Pancreas (tissue), 10 donors: ENCODE measurements around the gene VSX1. TPM values are rescaled to one million over a fixed set of nuclear protein-coding genes. Genes with fewer than 3 reads are reported as not detected.

ENCODE experiments used
- ATAC-seq, 4 donors: fragments of 200-7000 bp; cut with Tn5 transposase; one replicate each; pipeline versions ENCODE4 v1.8.0 to v1.9.1; 2020; ENCODE audit warnings: mild to moderate bottlenecking in 4 of 4, moderate library complexity in 4 of 4
- DNase-seq, 6 donors: peaks; one replicate each; pipeline ENCODE4 v3.0.0-alpha.2; 2020
- FAIRE-seq: peaks from 2 replicates; lab custom pipeline; 2012; peaks lifted over from hg19 to GRCh38; lab: Jason Lieb, UNC
- H3K27ac ChIP-seq, 4 donors: fragments of 200-600 bp; sonication (generic); 1 replicate in 3 of 4; 2 replicates in 1 of 4; pipeline versions ENCODE4 v1.5.0 to v1.8.0; 2020
- H3K27me3 ChIP-seq, 4 donors: fragments of 200-600 bp; one replicate each; pipeline ENCODE4 v1.8.0; 2021
- H3K36me3 ChIP-seq, 3 donors: fragments of 200-600 bp; sonication (generic) in 1 of 3; one replicate each; pipeline versions ENCODE4 v1.5.0 to v1.8.0; 2020 to 2021
- H3K4me1 ChIP-seq, 3 donors: fragments of 200-600 bp; one replicate each; pipeline ENCODE4 v1.8.0; 2021
- H3K4me3 ChIP-seq, 4 donors: fragments of 200-600 bp; sonication (generic) in 2 of 4; one replicate each; pipeline versions ENCODE4 v1.5.0 to v1.8.0; 2020 to 2021
- H3K9me3 ChIP-seq, 4 donors: fragments of 200-600 bp; one replicate each; pipeline ENCODE4 v1.8.0; 2021
- WGBS, 2 donors: extraction: QIAGEN DNeasy Blood & Tissue Kit; methylation state at CpG; one replicate each; pipeline ENCODE4 v1.1.7; 2013; 5-methylcytosine and 5-hydroxymethylcytosine counted together
- intact Hi-C, 3 donors: fragments of 100-400 bp; cut with DNase I; formaldehyde crosslinking; loops; one replicate each; pipeline versions ENCODE4 v1.11.1 to v1.14.2; 2022
- polyA plus RNA-seq, 2 donors: library from polyadenylated mRNA; stranded (reverse); fragments of 200-250 nt; gene quantifications; one replicate each; pipeline ENCODE4 v1.2.3, GENCODE V29; 2013
- total RNA-seq, 6 donors: library from RNA; stranded (reverse); fragmentation: NEBNext Ultra II Directional in 4 of 6; extraction: Animal tissue kit (Norgen Biotek cat#: 25700) in 4 of 6; gene quantifications; one replicate each; pipeline versions ENCODE4 v1.2.1 to v1.2.4, GENCODE V29; 2021 to 2023
- TF ChIP-seq, protein P1 (sequence below), 4 donors: fragments of 200-600 bp; sonication (generic) in 3 of 4; IDR thresholded peaks; one replicate each; pipeline versions ENCODE4 v1.5.0 to v1.8.0; 2021; ENCODE audit warnings: antibody characterized with exemption in 4 of 4
- donor health status: healthy with polysubstance abuse.
- donor health status: DM: no; HTN: no; CAD: no; lungs with moderate emphysema.
- donor health status: DM: no; HTN: no; CAD: no.
- donor health status: control.
- donor health status: control.
- donor health status: Bipolar disorder and iron deficiency.
- donor health status: DM: yes; HTN: yes; CAD: no.
- donor health status: DM: no; HTN: no; CAD: no.
- donor health status: DM: no; HTN: no; CAD: no.
- donor health status: DM: yes; HTN: yes; CAD: no.

The VSX1 gene
- total and polyA plus RNA-seq, 8 donors: 0.08 to 0.77 (median 0.23) TPM

DNA sequence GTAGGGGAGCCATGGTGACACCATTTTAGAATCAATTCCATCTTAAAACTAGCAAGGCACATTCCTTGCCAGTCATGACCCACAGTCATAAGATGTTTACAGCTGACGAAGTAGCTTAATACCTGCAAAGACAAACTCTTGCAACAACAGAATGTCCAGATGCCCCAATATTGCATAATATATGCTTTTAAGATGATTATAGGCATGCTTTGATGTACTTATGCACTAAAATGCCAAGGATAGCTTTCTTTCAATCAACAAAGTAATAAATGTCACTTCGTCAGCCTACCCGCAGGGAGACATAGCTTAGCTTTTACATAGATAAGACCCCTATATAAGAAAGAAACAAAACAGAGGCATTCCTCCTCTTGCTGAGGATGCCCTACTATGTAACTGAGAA lies 50.7 kb downstream of the VSX1 start:
- Histone ChIP-seq H3K27me3 (no peaks in the 10 kb centered on the region), H3K9me3 (no peaks in the 10 kb centered on the region), H3K36me3 (peaks cover 0 to 23% (median 0%) of the 10 kb centered on the region in 3 donors), H3K4me3 (no peak overlapping the region), H3K27ac (peak overlapping the region in 3 of 4 donors; percentile 0 to 80 (median 48)), H3K4me1 (peaks cover 33 to 40% (median 34%) of the 10 kb centered on the region in 3 donors)
- TF ChIP-seq, protein P1, sequence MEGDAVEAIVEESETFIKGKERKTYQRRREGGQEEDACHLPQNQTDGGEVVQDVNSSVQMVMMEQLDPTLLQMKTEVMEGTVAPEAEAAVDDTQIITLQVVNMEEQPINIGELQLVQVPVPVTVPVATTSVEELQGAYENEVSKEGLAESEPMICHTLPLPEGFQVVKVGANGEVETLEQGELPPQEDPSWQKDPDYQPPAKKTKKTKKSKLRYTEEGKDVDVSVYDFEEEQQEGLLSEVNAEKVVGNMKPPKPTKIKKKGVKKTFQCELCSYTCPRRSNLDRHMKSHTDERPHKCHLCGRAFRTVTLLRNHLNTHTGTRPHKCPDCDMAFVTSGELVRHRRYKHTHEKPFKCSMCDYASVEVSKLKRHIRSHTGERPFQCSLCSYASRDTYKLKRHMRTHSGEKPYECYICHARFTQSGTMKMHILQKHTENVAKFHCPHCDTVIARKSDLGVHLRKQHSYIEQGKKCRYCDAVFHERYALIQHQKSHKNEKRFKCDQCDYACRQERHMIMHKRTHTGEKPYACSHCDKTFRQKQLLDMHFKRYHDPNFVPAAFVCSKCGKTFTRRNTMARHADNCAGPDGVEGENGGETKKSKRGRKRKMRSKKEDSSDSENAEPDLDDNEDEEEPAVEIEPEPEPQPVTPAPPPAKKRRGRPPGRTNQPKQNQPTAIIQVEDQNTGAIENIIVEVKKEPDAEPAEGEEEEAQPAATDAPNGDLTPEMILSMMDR (IDR thresholded peaks at IDR 0.05): no peak
- intact Hi-C loops: no loop called here
- FAIRE-seq: no peak
- DNase-seq: no peak
- WGBS, 2 donors: 79 to 88% methylated on average over 3 of the region's 3 CpGs
- ATAC-seq: no peak

DNA sequence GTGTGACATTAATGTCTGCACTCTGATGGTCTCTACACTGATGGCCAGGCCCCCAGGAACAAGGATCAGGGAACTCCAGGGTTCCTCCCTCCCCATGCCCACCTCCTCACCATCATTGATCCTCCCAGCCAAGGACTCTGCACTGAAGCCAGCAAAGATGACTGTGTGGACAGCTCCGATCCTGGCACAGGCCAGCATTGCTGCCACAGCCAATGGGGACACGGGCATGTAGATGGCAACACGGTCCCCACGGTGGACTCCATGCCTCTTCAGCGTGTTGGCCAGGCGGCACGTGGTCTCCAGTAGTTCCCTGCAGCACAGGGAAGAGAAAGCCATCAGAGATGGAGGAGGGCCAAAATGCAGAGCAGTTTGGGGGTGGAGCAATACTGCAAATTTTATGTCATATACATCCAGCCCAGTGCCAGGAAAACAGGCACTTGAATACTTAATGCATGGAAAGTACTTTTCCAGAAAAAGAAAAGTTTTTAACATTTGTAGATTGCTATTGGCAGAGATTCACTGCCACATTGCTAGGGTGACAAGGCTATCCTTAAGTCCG lies 51.2 kb downstream of the VSX1 start:
- TF ChIP-seq, protein P1 (IDR thresholded peaks at IDR 0.05): no peak
- Histone ChIP-seq H3K27ac (peak overlapping the region in 1 of 4 donors; percentile 0), H3K36me3 (peaks cover 0 to 23% (median 0%) of the 10 kb centered on the region in 3 donors), H3K4me3 (no peak overlapping the region), H3K9me3 (no peaks in the 10 kb centered on the region), H3K27me3 (no peaks in the 10 kb centered on the region), H3K4me1 (peaks cover 28 to 45% (median 33%) of the 10 kb centered on the region in 3 donors)
- intact Hi-C loops: no loop called here
- 84 to 93% methylated on average over 8 of the region's 8 CpGs for WGBS, 2 donors
- no peak for ATAC-seq
- peak in 2 of 6 donors; percentile 11 to 34 for DNase-seq
- no peak for FAIRE-seq

DNA sequence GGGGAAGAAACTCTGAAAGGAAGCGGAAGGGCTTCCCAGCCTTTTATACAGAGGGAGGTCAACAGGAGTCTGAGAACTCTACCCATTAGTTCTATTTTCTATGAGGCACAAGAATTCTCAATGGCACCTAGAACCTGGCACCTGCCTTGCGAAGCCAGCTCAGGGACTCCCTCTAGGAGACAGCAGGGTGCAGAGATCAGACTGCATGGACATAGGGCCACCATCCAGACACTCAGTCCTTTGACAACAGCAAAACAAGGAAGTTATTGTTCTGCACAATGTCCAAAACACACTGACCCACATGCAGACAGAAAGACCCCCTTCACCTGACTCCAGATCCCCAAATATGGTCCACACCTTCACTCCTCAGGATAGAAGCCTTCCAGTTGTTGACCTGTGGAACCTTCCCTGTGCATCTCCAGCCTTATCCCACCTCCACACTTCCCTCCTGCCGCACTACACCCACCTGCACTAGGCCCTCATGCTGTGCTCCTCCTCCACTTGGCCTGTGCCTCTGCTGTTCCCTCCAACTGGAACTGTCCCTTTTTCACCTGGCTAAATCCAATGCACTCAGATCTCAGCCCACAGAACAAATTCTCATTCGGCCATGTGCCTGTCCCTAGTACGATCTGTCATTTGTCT lies 51.8 kb downstream of the VSX1 start:
- intact Hi-C loops: no loop called here
- ATAC-seq: no peak
- peaks cover 0 to 23% (median 0%) of the 10 kb centered on the region in 3 donors for H3K36me3 ChIP-seq
- H3K4me3 ChIP-seq: no peak overlapping the region
- TF ChIP-seq, protein P1 (IDR thresholded peaks at IDR 0.05): no peak
- peaks cover 26 to 51% (median 34%) of the 10 kb centered on the region in 3 donors for H3K4me1 ChIP-seq
- no peaks in the 10 kb centered on the region for H3K9me3 ChIP-seq
- no peaks in the 10 kb centered on the region for H3K27me3 ChIP-seq
- DNase-seq: peak in 2 of 6 donors; percentile 7 to 15
- WGBS, 2 donors: 88 to 89% methylated on average over 5 of the region's 5 CpGs
- no peak overlapping the region for H3K27ac ChIP-seq
- FAIRE-seq: no peak

DNA sequence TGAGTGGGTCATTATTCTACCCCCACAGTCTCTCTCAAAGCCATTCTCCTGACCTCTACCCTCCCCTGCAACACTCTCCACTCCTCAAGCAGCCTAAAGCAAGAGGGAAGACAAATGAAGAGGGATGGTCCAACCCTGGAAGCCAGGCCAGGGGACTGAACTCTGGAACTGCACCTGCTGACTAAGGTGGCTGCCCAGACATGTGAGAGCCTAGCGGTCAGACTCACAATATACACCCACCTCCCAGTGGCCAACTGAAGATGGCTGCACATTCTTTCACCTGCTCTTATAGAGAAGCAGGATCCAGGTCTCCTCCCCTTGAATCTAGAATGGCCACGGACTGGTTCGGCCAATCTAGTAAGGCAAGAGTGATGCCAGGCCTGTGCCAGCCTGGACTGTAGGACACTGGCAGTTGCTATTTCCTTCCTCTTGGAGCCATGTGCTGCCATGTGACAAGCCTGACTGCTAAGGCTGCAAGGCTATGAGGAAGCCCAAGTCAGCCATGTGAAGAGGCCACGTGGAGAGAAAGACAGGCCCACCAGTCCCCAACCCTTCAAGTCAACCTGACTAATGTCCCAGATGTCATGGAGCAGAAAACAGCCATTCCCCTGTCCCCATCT lies 55.8 kb downstream of the VSX1 start:
- TF ChIP-seq, protein P1 (IDR thresholded peaks at IDR 0.05): no peak
- Histone ChIP-seq H3K27ac (peak overlapping the region in 1 of 4 donors; percentile 39), H3K36me3 (peaks cover 0 to 23% (median 2%) of the 10 kb centered on the region in 3 donors), H3K27me3 (no peaks in the 10 kb centered on the region), H3K4me1 (peaks cover 15 to 34% (median 18%) of the 10 kb centered on the region in 3 donors), H3K9me3 (no peaks in the 10 kb centered on the region), H3K4me3 (no peak overlapping the region)
- FAIRE-seq: no peak
- ATAC-seq: peak in 3 of 4 donors; percentile 15 to 25 (median 24)
- intact Hi-C loops: no loop called here
- DNase-seq: peak in 5 of 6 donors; percentile 2 to 38 (median 22)
- WGBS, 2 donors: 87 to 92% methylated on average over 4 of the region's 4 CpGs

Other genes with a start within 250 kb of the VSX1 start
- gene CST7, start 132.9 kb downstream of the VSX1 start, total RNA-seq: 1 to 10 TPM in 1 of 6 donors, under 1 TPM in 2, not detected in 3; 0.44 to 1.2 (median 0.86) TPM
- 1 to 10 TPM in 1 of 2 donors, under 1 TPM in 1; 0.65 to 1.0 TPM for gene CST7, start 132.9 kb downstream of the VSX1 start, polyA plus RNA-seq
- gene APMAP, start 89.4 kb downstream of the VSX1 start, total RNA-seq: 10 to 100 TPM; 20.8 to 39.2 (median 28.4) TPM
- 10 to 100 TPM; 22.9 to 47.8 TPM for gene APMAP, start 89.4 kb downstream of the VSX1 start, polyA plus RNA-seq
- gene ACSS1, start 24.0 kb downstream of the VSX1 start, total RNA-seq: 10 to 100 TPM; 30.4 to 47.2 (median 36.0) TPM
- 10 to 100 TPM; 34.6 to 43.7 TPM for gene ACSS1, start 24.0 kb downstream of the VSX1 start, polyA plus RNA-seq
- gene ENTPD6, start 113.6 kb upstream of the VSX1 start, total RNA-seq: 10 to 100 TPM; 31.4 to 63.0 (median 41.6) TPM
- gene ENTPD6, start 113.6 kb upstream of the VSX1 start, polyA plus RNA-seq: 10 to 100 TPM; 99.0 to 99.3 TPM
- gene PYGB, start 165.9 kb upstream of the VSX1 start, total RNA-seq: 10 to 100 TPM; 17.4 to 25.0 (median 23.7) TPM
- gene PYGB, start 165.9 kb upstream of the VSX1 start, polyA plus RNA-seq: 10 to 100 TPM; 37.2 TPM